ENCODE measurements around the gene SCN4B. TPM values are rescaled to one million over a fixed set of nuclear protein-coding genes. Genes with fewer than 3 reads are reported as not detected.

The SCN4B gene
- polyA plus RNA-seq, 1 experiment, result 0.43 TPM

DNA sequence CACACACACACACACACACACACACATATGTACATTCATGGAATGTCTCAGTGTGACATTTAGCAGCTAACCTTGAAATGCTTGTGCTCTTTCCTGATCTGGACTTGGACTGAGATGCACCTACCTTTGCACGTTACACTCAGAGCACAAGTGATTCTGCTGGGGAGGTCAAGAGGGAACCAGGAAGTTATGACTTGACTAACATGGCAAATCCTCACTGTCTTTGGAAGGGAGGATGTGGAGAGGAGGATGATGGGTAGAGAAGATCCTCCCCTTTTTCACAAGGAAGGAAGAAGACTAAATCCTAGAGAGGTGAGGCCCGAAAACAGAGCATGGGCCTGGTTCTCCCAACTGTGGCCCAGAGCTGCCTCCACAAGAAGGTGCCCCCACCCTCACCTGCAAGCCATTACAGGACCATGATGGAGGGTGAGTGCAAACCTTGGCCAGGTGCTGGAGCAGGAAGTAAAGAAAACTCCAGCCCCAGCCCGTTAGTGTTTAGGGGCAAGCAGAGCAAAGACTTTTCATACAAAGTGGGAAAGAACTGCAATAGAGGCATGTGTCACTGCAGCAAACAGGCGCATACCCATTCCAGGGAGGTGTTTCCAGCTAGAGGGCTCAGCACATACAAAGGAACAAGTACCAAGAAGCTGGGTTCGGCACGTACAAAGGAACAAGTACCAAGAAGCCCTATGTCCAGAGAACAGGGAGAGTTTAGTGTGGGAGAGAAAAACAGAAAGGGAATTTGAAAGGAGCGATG lies 26.4 kb downstream of the SCN4B start:
- no peaks in the 10 kb centered on the region for H3K36me3 ChIP-seq (ENCODE audit: control insufficient read depth, insufficient read depth, low read length)
- TF ChIP-seq, protein P1, sequence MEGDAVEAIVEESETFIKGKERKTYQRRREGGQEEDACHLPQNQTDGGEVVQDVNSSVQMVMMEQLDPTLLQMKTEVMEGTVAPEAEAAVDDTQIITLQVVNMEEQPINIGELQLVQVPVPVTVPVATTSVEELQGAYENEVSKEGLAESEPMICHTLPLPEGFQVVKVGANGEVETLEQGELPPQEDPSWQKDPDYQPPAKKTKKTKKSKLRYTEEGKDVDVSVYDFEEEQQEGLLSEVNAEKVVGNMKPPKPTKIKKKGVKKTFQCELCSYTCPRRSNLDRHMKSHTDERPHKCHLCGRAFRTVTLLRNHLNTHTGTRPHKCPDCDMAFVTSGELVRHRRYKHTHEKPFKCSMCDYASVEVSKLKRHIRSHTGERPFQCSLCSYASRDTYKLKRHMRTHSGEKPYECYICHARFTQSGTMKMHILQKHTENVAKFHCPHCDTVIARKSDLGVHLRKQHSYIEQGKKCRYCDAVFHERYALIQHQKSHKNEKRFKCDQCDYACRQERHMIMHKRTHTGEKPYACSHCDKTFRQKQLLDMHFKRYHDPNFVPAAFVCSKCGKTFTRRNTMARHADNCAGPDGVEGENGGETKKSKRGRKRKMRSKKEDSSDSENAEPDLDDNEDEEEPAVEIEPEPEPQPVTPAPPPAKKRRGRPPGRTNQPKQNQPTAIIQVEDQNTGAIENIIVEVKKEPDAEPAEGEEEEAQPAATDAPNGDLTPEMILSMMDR (IDR thresholded peaks at IDR 0.05; ENCODE audit: insufficient read depth, low read depth, low read length), result no peak
- DNase-seq (ENCODE audit: low read depth), result no peak
- H3K27me3 ChIP-seq (ENCODE audit: control insufficient read depth, insufficient read depth, low read length), result no peaks in the 10 kb centered on the region; the same call in 1 of the 2 replicates
- H3K4me3 ChIP-seq (ENCODE audit: low read depth, low read length), result no peak overlapping the region
- ChIA-PET CTCF (no interaction called here), POLR2A (no interaction called here)

DNA sequence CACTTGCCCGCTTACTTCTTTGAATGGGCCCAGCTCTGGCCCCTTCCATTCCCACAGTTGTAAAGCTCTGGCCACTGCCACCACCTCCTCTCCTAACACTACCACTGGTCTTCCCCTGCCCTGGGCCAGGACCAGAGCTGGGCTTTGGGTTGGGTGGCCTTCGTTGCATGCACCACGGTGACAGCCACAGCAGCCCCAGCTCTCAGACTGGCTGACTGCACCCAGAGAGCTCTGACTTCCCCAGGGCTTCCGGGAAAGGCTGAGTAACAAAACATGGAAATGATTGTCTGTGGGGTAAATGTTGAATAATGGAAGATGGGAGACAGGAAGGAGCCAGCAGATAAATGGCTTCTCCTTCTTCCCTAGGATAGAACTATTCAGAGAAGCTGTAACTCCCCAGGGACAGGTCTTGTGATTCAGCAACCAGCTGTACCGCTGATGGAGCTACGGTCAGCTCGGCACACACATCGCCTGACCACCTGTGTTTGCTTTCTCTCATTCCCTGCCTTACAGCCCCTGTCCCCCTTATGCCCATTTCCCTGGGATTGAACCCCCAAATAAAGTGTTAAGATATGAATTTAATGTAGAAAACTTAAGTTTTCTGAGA lies 27.6 kb downstream of the SCN4B start:
- CTCF ChIA-PET, result interaction anchor here (0.9 kb wide), 1 partner anchor 46 kb away, joined by 3 read pairs; no protein-coding TSS in a partner anchor
- no peak overlapping the region for H3K4me3 ChIP-seq (ENCODE audit: low read depth, low read length)
- no peak for DNase-seq (ENCODE audit: low read depth)
- peaks cover 2% of the 10 kb centered on the region for H3K27me3 ChIP-seq (ENCODE audit: control insufficient read depth, insufficient read depth, low read length)
- POLR2A ChIA-PET, result no interaction called here
- TF ChIP-seq, protein P1 (IDR thresholded peaks at IDR 0.05; ENCODE audit: insufficient read depth, low read depth, low read length), result no peak
- no peaks in the 10 kb centered on the region for H3K36me3 ChIP-seq (ENCODE audit: control insufficient read depth, insufficient read depth, low read length)

DNA sequence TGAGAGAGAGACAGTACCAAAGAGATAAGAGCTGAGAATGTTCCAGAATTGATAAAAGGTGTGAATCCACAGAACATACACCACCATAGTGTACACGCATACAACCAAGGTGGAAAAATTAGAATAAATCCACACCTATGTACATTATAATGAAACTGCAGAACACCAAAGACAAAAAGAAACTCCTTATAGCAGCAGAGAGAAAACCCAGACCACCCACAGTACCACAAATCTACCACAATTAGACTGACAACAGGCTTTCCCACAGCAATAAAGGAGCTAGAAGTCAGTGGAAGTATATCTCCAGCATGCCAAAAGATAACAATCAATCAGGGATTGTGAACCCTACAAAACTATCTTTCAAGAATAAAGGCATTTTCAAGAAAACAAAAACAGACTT lies 31.8 kb downstream of the SCN4B start:
- no peak for DNase-seq (ENCODE audit: low read depth)
- H3K27me3 ChIP-seq (ENCODE audit: control insufficient read depth, insufficient read depth, low read length), result peaks cover 2% of the 10 kb centered on the region
- ChIA-PET POLR2A (no interaction called here), CTCF (interaction anchor here (1.1 kb wide), 1 partner anchor 11 kb away, joined by 3 read pairs; no protein-coding TSS in a partner anchor)
- TF ChIP-seq, protein P1 (IDR thresholded peaks at IDR 0.05; ENCODE audit: insufficient read depth, low read depth, low read length), result no peak
- no peak overlapping the region for H3K4me3 ChIP-seq (ENCODE audit: low read depth, low read length)
- H3K36me3 ChIP-seq (ENCODE audit: control insufficient read depth, insufficient read depth, low read length), result no peaks in the 10 kb centered on the region

DNA sequence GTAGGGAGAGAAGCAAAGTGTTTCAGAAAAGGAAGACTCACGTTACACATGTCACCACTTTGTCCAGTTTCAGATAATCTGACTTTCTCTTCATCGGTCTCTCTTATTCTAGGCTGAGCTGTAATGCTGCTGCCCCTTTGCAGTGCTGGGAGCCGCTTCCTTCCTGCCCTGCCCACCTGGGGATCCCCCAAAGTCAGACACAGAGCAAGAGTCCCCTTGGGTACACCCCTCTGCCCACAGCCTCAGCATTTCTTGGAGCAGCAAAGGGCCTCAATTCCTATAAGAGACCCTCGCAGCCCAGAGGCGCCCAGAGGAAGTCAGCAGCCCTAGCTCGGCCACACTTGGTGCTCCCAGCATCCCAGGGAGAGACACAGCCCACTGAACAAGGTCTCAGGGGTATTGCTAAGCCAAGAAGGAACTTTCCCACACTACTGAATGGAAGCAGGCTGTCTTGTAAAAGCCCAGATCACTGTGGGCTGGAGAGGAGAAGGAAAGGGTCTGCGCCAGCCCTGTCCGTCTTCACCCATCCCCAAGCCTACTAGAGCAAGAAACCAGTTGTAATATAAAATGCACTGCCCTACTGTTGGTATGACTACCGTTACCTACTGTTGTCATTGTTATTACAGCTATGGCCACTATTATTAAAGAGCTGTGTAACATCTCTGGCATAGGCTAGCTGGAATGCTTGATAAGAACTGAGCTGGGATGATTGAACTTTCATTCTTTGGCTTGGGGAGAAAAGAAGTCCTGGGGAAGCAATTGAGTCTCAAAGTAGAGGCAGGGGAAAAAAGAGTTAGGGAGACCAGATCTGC lies 34.6 kb downstream of the SCN4B start:
- peaks cover 4% of the 10 kb centered on the region for H3K27me3 ChIP-seq (ENCODE audit: control insufficient read depth, insufficient read depth, low read length)
- TF ChIP-seq, protein P1 (IDR thresholded peaks at IDR 0.05; ENCODE audit: insufficient read depth, low read depth, low read length), result no peak
- ChIA-PET CTCF (interaction anchor here (1.1 to 2.5 kb wide), 2 partner anchors 26 to 54 kb away, joined by 4 to 6 read pairs; no protein-coding TSS in a partner anchor), POLR2A (no interaction called here)
- no peak for DNase-seq (ENCODE audit: low read depth)
- H3K4me3 ChIP-seq (ENCODE audit: low read depth, low read length), result no peak overlapping the region
- H3K36me3 ChIP-seq (ENCODE audit: control insufficient read depth, insufficient read depth, low read length), result no peaks in the 10 kb centered on the region

GRCh38 chr11:118115048-118115447 lies 37.6 kb downstream of the SCN4B start:
- Histone ChIP-seq H3K27me3 (ENCODE audit: control insufficient read depth, insufficient read depth, low read length) (peaks cover 1% of the 10 kb centered on the region; the same call in 1 of the 2 replicates), H3K4me3 (ENCODE audit: low read depth, low read length) (no peak overlapping the region), H3K36me3 (ENCODE audit: control insufficient read depth, insufficient read depth, low read length) (no peaks in the 10 kb centered on the region)
- TF ChIP-seq, protein P1 (IDR thresholded peaks at IDR 0.05; ENCODE audit: insufficient read depth, low read depth, low read length), result no peak
- CTCF ChIA-PET, result no interaction called here
- POLR2A ChIA-PET, result no interaction called here
- no peak for DNase-seq (ENCODE audit: low read depth)
